ENCODE results near the gene CACNA2D3. TPM values are rescaled to one million over a fixed set of nuclear protein-coding genes. Genes with fewer than 3 reads are reported as not detected.

Gene CACNA2D3
- total RNA-seq, 1 experiment from 2014 or later: not detected

DNA sequence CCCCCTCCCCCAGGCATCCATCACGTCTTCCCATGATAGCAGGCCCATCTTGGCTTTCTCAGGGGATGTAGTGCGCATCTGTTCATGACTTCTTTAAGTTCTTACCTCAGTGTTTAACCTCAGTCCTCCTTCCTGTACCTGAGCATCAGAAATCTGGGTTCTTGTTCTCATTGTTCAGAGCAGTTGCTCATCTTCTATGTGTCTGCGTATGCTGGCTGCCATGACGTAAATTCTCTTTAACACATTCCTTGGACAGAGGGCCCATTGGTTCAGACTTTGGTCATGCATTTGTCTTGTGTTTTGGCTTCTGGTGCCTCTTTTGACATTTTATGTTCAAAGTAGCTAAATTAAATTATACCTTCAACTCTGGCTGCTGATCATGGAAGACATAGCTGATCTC is 227.3 kb downstream of the CACNA2D3 start:
- no peaks in the 10 kb centered on the region for H3K36me3 ChIP-seq (ENCODE audit: low read depth, low read length)
- intact Hi-C loops (cut with micrococcal nuclease): no loop called here
- H3F3A ChIP-seq (ENCODE audit: low read length, unreplicated experiment): no peaks in the 10 kb centered on the region
- TF ChIP-seq, protein P1, sequence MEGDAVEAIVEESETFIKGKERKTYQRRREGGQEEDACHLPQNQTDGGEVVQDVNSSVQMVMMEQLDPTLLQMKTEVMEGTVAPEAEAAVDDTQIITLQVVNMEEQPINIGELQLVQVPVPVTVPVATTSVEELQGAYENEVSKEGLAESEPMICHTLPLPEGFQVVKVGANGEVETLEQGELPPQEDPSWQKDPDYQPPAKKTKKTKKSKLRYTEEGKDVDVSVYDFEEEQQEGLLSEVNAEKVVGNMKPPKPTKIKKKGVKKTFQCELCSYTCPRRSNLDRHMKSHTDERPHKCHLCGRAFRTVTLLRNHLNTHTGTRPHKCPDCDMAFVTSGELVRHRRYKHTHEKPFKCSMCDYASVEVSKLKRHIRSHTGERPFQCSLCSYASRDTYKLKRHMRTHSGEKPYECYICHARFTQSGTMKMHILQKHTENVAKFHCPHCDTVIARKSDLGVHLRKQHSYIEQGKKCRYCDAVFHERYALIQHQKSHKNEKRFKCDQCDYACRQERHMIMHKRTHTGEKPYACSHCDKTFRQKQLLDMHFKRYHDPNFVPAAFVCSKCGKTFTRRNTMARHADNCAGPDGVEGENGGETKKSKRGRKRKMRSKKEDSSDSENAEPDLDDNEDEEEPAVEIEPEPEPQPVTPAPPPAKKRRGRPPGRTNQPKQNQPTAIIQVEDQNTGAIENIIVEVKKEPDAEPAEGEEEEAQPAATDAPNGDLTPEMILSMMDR (conservative IDR thresholded peaks at IDR 0.05; ENCODE audit: low read depth, low read length): no peak
- TF ChIP-seq EZH2 (IDR thresholded peaks at IDR 0.05; ENCODE audit: low read length, unreplicated experiment) (no peak), EZH2phosphoT487 (IDR thresholded peaks at IDR 0.05; ENCODE audit: borderline replicate concordance, low read length) (no peak)
- no peak overlapping the region for H3K9ac ChIP-seq (ENCODE audit: low read length)
- no peaks in the 10 kb centered on the region for H3K4me1 ChIP-seq (ENCODE audit: insufficient read depth, low read length)
- H2AFZ ChIP-seq (ENCODE audit: low read length): no peak overlapping the region
- ATAC-seq (no peak), DNase-seq (no peak)
- H3K4me3 ChIP-seq (ENCODE audit: low read length): no peak overlapping the region
- no TSS peak for BruUV-seq (replicated peaks)
- CTCF ChIA-PET: no interaction called here
- H3K79me2 ChIP-seq (ENCODE audit: low read length): no peaks in the 10 kb centered on the region
- H3K27me3 ChIP-seq (ENCODE audit: low read length): no peaks in the 10 kb centered on the region
- no peaks in the 10 kb centered on the region for H3K9me3 ChIP-seq (ENCODE audit: low read length)
- no peaks in the 10 kb centered on the region for H3K9me2 ChIP-seq (replicated peaks; ENCODE audit: low read length)
- H3K4me2 ChIP-seq (ENCODE audit: low read length): no peak overlapping the region
- H4K20me1 ChIP-seq (ENCODE audit: low read length): no peaks in the 10 kb centered on the region
- no peak overlapping the region for H3K27ac ChIP-seq (ENCODE audit: low read length)
- POLR2A ChIA-PET (ENCODE audit: unreplicated experiment): no interaction called here

DNA sequence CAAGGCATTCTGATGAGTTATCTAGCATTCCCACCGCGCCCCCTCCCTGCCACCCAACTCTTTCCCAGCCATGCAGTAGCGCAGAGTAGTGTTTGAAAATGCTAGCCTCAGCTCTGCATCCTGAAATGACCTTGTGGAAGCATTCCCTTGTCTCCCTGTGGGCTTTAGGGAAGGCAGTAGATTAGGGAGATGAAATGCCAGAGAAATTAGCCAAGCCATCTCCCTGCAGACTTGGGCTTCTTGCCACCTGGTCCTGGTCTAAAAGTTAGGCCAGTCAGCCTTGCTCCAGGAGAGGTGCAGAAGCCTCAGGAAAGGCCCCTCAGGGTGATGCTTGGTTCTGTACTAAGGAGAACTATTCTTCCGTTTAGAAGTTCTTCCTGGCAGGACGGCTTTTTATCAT is 231.2 kb downstream of the CACNA2D3 start:
- DNase-seq (no peak), ATAC-seq (no peak)
- no peaks in the 10 kb centered on the region for H4K20me1 ChIP-seq (ENCODE audit: low read length)
- H3K4me2 ChIP-seq (ENCODE audit: low read length): no peak overlapping the region
- no peaks in the 10 kb centered on the region for H3K4me1 ChIP-seq (ENCODE audit: insufficient read depth, low read length)
- no TSS peak for BruUV-seq (replicated peaks)
- no peaks in the 10 kb centered on the region for H3K27me3 ChIP-seq (ENCODE audit: low read length)
- H3K9me2 ChIP-seq (replicated peaks; ENCODE audit: low read length): no peaks in the 10 kb centered on the region
- no peak overlapping the region for H3K9ac ChIP-seq (ENCODE audit: low read length)
- TF ChIP-seq EZH2phosphoT487 (IDR thresholded peaks at IDR 0.05; ENCODE audit: borderline replicate concordance, low read length) (no peak), EZH2 (IDR thresholded peaks at IDR 0.05; ENCODE audit: low read length, unreplicated experiment) (no peak)
- TF ChIP-seq, protein P1 (conservative IDR thresholded peaks at IDR 0.05; ENCODE audit: low read depth, low read length): no peak
- H3K9me3 ChIP-seq (ENCODE audit: low read length): no peaks in the 10 kb centered on the region
- H3K79me2 ChIP-seq (ENCODE audit: low read length): no peaks in the 10 kb centered on the region
- no peaks in the 10 kb centered on the region for H3K36me3 ChIP-seq (ENCODE audit: low read depth, low read length)
- intact Hi-C loops (cut with micrococcal nuclease): no loop called here
- ChIA-PET CTCF (no interaction called here), POLR2A (ENCODE audit: unreplicated experiment) (no interaction called here)
- no peak overlapping the region for H2AFZ ChIP-seq (ENCODE audit: low read length)
- no peaks in the 10 kb centered on the region for H3F3A ChIP-seq (ENCODE audit: low read length, unreplicated experiment)
- H3K27ac ChIP-seq (ENCODE audit: low read length): no peak overlapping the region
- no peak overlapping the region for H3K4me3 ChIP-seq (ENCODE audit: low read length)

DNA sequence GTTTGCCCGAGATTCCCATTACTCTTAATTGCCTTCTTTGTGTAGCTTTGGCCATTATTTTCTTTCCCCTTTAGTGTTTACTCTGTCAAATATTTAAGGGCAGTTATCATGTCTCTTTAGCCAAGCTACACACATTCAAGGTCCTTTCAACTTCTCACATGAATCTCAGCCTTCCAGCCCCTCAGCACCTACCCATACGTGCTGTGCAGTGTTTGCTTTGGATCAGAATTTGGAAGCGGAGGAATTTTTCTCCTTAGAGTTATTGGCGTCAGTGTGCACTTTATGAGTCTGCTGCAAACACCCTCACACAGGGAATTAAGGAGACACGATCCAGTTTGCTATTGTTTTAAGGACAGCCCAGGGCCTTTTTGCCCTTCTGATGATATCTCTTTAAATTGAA is 231.6 kb downstream of the CACNA2D3 start:
- Histone ChIP-seq H4K20me1 (ENCODE audit: low read length) (no peaks in the 10 kb centered on the region), H3K36me3 (ENCODE audit: low read depth, low read length) (no peaks in the 10 kb centered on the region), H3K9ac (ENCODE audit: low read length) (no peak overlapping the region), H3K4me2 (ENCODE audit: low read length) (no peak overlapping the region), H3K4me3 (ENCODE audit: low read length) (no peak overlapping the region), H3K9me3 (ENCODE audit: low read length) (no peaks in the 10 kb centered on the region), H3K9me2 (replicated peaks; ENCODE audit: low read length) (no peaks in the 10 kb centered on the region), H3K4me1 (ENCODE audit: insufficient read depth, low read length) (no peaks in the 10 kb centered on the region), H3F3A (ENCODE audit: low read length, unreplicated experiment) (no peaks in the 10 kb centered on the region), H2AFZ (ENCODE audit: low read length) (no peak overlapping the region), H3K27me3 (ENCODE audit: low read length) (no peaks in the 10 kb centered on the region), H3K27ac (ENCODE audit: low read length) (no peak overlapping the region), H3K79me2 (ENCODE audit: low read length) (no peaks in the 10 kb centered on the region)
- intact Hi-C loops (cut with micrococcal nuclease): no loop called here
- ChIA-PET POLR2A (ENCODE audit: unreplicated experiment) (no interaction called here), CTCF (no interaction called here)
- ATAC-seq: no peak
- DNase-seq: no peak
- TF ChIP-seq EZH2 (IDR thresholded peaks at IDR 0.05; ENCODE audit: low read length, unreplicated experiment): no peak
- no peak for TF ChIP-seq EZH2phosphoT487 (IDR thresholded peaks at IDR 0.05; ENCODE audit: borderline replicate concordance, low read length)
- TF ChIP-seq, protein P1 (conservative IDR thresholded peaks at IDR 0.05; ENCODE audit: low read depth, low read length): no peak
- no TSS peak for BruUV-seq (replicated peaks)
